ENCODE results near the gene RAB27B.

Gene RAB27B

DNA sequence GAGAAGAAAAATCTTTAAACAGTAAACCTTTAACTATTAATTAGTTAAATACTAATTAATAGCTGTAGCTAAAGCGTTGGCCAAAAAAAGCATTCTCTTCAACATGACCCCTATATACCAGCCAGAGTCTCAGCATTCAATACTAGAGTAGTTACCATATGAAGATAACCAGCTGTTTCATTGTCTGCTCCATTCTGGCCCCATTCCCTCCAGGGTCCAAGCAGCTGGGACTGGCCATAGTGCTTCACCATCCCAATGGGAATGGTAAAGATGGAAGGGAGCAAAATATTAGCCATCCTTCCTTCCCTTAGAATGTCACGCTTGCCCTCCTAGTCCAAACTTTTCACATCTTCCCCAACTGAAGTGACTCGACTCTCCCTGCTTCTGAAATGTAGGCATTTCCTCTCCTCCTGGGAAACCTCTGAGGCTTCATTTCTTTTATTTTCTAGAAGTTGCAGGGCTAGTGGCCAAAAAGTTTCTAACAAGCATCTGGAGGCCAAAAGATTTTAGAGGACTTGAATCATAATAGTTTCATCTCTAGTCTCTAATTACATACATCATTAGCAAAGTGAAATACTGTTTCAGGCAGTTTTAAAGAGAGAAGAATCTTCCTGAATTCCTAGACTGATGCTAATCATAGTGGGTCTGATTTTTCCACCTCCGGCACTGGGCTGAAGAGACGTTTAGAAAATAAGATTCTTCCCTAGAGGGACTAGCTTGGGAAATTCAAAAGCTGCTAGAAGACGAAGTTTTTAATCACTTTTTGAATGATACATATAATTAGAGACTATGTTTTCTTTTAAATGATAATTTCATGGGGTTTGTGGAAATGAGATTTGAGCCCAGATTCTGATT lies 78.3 kb downstream of the RAB27B start:
- Histone ChIP-seq H3K9me3 (ENCODE audit: severe bottlenecking) (no peaks in the 10 kb centered on the region), H3K36me3 (no peaks in the 10 kb centered on the region), H3K27ac (no peak overlapping the region), H3K27me3 (ENCODE audit: insufficient read depth, low read depth, severe bottlenecking) (peaks cover 90% of the 10 kb centered on the region), H3K4me3 (ENCODE audit: low read depth, low read length) (no peak overlapping the region)
- no peak for DNase-seq
- no peak for TF ChIP-seq CTCF (IDR thresholded peaks at IDR 0.05; ENCODE audit: low read depth, low read length)

- peaks cover 95% of the 10 kb centered on the region for H3K27me3 ChIP-seq (ENCODE audit: insufficient read depth, low read depth, severe bottlenecking)
- H3K36me3 ChIP-seq: no peaks in the 10 kb centered on the region
- DNase-seq: no peak
- no peak for TF ChIP-seq CTCF (IDR thresholded peaks at IDR 0.05; ENCODE audit: low read depth, low read length)
- no peak overlapping the region for H3K4me3 ChIP-seq (ENCODE audit: low read depth, low read length)
- no peaks in the 10 kb centered on the region for H3K9me3 ChIP-seq (ENCODE audit: severe bottlenecking)
- H3K27ac ChIP-seq: no peak overlapping the region
Observed at GRCh38 chr18:54909538-54909937, 81.3 kb downstream of the RAB27B start.

DNA sequence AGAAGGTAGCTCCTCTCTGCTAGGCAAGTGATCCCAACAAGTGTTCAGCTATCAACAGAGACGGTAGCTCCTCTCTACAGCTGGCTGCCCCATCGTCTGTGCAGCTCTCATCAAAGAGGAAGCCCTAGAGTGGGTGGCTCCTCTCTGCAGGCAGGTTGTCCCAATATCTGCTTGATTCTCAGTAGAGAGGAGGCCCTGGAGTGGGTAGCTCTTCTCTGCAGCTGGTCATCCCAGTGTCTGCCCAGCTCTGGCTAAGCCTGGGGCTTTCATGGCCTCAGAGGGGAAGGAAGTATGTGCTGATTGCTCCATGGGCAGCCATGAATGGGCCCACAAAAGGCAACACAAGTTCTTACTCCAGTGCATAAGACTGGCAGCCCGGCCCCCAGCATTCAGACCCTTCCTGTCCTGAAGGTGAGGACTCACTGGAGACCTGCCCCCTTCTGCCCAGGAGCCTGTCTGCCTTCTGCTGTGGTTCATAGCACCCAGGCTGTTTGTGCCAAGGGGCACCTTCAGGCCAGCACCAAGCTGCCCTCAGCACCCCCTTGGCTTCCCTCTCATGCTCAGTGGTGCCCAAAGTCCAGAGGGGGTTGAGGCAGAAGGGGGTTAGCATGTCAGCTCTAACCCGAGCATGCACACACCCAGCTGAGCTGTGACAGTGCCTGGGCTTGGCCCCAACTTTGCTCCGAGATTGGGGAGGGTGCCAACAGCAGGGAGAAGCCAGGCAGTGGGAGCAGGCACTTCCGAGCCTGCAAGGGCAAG lies 82.1 kb downstream of the RAB27B start:
- peaks cover 95% of the 10 kb centered on the region for H3K27me3 ChIP-seq (ENCODE audit: insufficient read depth, low read depth, severe bottlenecking)
- no peak for DNase-seq
- no peak for TF ChIP-seq CTCF (IDR thresholded peaks at IDR 0.05; ENCODE audit: low read depth, low read length)
- H3K4me3 ChIP-seq (ENCODE audit: low read depth, low read length): no peak overlapping the region
- no peaks in the 10 kb centered on the region for H3K9me3 ChIP-seq (ENCODE audit: severe bottlenecking)
- H3K27ac ChIP-seq: no peak overlapping the region
- no peaks in the 10 kb centered on the region for H3K36me3 ChIP-seq

- TF ChIP-seq CTCF (IDR thresholded peaks at IDR 0.05; ENCODE audit: low read depth, low read length): no peak
- Histone ChIP-seq H3K27ac (no peak overlapping the region), H3K4me3 (ENCODE audit: low read depth, low read length) (no peak overlapping the region), H3K9me3 (ENCODE audit: severe bottlenecking) (no peaks in the 10 kb centered on the region), H3K27me3 (ENCODE audit: insufficient read depth, low read depth, severe bottlenecking) (peaks cover 95% of the 10 kb centered on the region), H3K36me3 (no peaks in the 10 kb centered on the region)
- no peak for DNase-seq
Observed at GRCh38 chr18:54911551-54911950, 83.3 kb downstream of the RAB27B start.

DNA sequence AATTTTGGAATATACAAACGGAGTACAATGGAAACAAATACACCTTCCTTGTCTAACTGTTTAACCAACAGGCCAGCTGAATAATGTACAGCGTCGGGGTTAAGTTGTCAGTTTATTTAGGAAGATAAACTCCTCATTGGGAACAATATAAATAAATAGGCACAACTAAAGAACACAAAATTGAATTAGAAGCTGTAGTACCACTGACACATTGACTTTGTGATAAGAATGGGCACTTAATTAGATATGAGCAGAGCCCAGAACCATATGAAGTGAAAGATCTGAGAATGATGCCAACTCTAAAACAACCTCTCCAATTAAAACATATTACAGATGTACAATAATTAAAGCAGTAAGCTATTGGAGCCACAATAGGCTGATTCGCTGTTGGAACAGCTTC lies 86.5 kb downstream of the RAB27B start:
- no peaks in the 10 kb centered on the region for H3K9me3 ChIP-seq (ENCODE audit: severe bottlenecking)
- no peak for DNase-seq
- peaks cover 94% of the 10 kb centered on the region for H3K27me3 ChIP-seq (ENCODE audit: insufficient read depth, low read depth, severe bottlenecking)
- H3K36me3 ChIP-seq: no peaks in the 10 kb centered on the region
- no peak overlapping the region for H3K4me3 ChIP-seq (ENCODE audit: low read depth, low read length)
- H3K27ac ChIP-seq: no peak overlapping the region
- no peak for TF ChIP-seq CTCF (IDR thresholded peaks at IDR 0.05; ENCODE audit: low read depth, low read length)

All from WERI-Rb-1 (cell line).